Measurements from ENCODE around the gene RPS6KA4.

DNA sequence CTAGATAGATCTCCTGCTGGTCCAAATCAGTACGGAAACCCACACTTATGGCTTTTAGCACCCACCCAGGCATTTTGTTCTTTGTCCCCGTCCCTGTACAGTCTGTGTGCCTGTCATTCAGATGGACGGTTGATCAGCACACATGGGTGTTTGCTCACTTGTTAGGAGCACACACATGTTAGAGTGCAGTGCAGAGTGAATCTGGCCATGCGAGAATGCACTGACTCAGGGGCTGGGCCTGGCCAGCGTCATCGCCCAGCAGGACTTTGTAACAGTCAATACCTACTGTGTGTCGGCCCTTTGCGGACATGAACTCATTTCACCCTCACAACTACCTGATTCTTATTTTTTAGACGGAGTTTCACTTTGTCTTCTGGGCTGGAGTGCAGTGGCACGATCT, 3.4 kb downstream of the RPS6KA4 start:
- TF ChIP-seq JUND (IDR thresholded peaks at IDR 0.05) (no peak), RFX5 (IDR thresholded peaks at IDR 0.05; ENCODE audit: low read length) (no peak), MXI1 (IDR thresholded peaks at IDR 0.05; ENCODE audit: low read depth, low read length) (no peak), SMC3 (IDR thresholded peaks at IDR 0.05; ENCODE audit: low read depth, low read length) (no peak), POLR2AphosphoS5 (IDR thresholded peaks at IDR 0.05; ENCODE audit: low read depth, low read length) (no peak), ZBTB33 (IDR thresholded peaks at IDR 0.05; ENCODE audit: borderline replicate concordance, low read depth) (no peak)
- TF ChIP-seq, protein P1, sequence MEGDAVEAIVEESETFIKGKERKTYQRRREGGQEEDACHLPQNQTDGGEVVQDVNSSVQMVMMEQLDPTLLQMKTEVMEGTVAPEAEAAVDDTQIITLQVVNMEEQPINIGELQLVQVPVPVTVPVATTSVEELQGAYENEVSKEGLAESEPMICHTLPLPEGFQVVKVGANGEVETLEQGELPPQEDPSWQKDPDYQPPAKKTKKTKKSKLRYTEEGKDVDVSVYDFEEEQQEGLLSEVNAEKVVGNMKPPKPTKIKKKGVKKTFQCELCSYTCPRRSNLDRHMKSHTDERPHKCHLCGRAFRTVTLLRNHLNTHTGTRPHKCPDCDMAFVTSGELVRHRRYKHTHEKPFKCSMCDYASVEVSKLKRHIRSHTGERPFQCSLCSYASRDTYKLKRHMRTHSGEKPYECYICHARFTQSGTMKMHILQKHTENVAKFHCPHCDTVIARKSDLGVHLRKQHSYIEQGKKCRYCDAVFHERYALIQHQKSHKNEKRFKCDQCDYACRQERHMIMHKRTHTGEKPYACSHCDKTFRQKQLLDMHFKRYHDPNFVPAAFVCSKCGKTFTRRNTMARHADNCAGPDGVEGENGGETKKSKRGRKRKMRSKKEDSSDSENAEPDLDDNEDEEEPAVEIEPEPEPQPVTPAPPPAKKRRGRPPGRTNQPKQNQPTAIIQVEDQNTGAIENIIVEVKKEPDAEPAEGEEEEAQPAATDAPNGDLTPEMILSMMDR (IDR thresholded peaks at IDR 0.05) = no peak

Data from SK-N-SH (cell line).